Measurements from ENCODE around the gene CA11. TPM values are rescaled to one million over a fixed set of nuclear protein-coding genes. Genes with fewer than 3 reads are reported as not detected.

Gene CA11
- total and polyA plus RNA-seq, 9 of the 15 experiments (the other 6 are each of a cell fraction or from before 2014, with no cell fraction given), result 2.9 to 19.9 (median 8.3) TPM

DNA sequence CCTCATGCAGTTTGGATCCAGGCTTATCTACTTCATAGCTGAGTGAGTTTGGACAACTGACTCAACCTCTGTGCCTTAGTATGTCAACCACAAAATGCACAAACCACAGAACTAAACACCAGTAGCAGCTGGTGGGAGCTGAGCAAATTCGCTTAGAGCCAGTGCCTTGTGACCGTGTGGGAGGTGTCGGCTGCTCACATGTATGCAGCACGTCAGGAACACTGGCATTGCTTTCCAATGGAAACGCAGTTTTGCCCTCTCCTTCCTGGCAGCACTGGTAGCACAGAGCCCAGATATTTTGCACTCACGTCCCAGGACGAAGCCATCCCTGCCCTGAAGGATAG, 35.1 kb upstream of the CA11 start (continued):
- TF ChIP-seq, protein P1, sequence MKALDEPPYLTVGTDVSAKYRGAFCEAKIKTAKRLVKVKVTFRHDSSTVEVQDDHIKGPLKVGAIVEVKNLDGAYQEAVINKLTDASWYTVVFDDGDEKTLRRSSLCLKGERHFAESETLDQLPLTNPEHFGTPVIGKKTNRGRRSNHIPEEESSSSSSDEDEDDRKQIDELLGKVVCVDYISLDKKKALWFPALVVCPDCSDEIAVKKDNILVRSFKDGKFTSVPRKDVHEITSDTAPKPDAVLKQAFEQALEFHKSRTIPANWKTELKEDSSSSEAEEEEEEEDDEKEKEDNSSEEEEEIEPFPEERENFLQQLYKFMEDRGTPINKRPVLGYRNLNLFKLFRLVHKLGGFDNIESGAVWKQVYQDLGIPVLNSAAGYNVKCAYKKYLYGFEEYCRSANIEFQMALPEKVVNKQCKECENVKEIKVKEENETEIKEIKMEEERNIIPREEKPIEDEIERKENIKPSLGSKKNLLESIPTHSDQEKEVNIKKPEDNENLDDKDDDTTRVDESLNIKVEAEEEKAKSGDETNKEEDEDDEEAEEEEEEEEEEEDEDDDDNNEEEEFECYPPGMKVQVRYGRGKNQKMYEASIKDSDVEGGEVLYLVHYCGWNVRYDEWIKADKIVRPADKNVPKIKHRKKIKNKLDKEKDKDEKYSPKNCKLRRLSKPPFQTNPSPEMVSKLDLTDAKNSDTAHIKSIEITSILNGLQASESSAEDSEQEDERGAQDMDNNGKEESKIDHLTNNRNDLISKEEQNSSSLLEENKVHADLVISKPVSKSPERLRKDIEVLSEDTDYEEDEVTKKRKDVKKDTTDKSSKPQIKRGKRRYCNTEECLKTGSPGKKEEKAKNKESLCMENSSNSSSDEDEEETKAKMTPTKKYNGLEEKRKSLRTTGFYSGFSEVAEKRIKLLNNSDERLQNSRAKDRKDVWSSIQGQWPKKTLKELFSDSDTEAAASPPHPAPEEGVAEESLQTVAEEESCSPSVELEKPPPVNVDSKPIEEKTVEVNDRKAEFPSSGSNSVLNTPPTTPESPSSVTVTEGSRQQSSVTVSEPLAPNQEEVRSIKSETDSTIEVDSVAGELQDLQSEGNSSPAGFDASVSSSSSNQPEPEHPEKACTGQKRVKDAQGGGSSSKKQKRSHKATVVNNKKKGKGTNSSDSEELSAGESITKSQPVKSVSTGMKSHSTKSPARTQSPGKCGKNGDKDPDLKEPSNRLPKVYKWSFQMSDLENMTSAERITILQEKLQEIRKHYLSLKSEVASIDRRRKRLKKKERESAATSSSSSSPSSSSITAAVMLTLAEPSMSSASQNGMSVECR (CRISPR knock-in tag; IDR thresholded peaks at IDR 0.05), result no peak
- TF ChIP-seq, protein P2, sequence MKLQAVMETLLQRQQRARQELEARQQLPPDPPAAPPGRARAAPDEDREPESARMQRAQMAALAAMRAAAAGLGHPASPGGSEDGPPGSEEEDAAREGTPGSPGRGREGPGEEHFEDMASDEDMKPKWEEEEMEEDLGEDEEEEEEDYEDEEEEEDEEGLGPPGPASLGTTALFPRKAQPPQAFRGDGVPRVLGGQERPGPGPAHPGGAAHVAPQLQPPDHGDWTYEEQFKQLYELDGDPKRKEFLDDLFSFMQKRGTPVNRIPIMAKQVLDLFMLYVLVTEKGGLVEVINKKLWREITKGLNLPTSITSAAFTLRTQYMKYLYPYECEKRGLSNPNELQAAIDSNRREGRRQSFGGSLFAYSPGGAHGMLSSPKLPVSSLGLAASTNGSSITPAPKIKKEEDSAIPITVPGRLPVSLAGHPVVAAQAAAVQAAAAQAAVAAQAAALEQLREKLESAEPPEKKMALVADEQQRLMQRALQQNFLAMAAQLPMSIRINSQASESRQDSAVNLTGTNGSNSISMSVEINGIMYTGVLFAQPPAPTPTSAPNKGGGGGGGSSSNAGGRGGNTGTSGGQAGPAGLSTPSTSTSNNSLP (IDR thresholded peaks at IDR 0.05; ENCODE audit: borderline replicate concordance, low read depth, low read length), result no peak
- TF ChIP-seq CBX2 (IDR thresholded peaks at IDR 0.05; ENCODE audit: insufficient read depth, low read length, poor library complexity, severe bottlenecking) (no peak), CAMTA2 (CRISPR knock-in tag; conservative IDR thresholded peaks at IDR 0.05) (no peak), ZNF146 (CRISPR knock-in tag; IDR thresholded peaks at IDR 0.05; ENCODE audit: unreplicated experiment) (no peak), L3MBTL2 (IDR thresholded peaks at IDR 0.05) (peak; percentile 61), SIX5 (IDR thresholded peaks at IDR 0.05; ENCODE audit: borderline replicate concordance in 1 of 2, insufficient read depth in 1 of 2, low read depth in 1 of 2, low read length in 2 of 2) (no peak), SAP30 (IDR thresholded peaks at IDR 0.05; ENCODE audit: borderline replicate concordance, insufficient read depth, low read depth, low read length, poor library complexity, severe bottlenecking) (no peak), MTA3 (IDR thresholded peaks at IDR 0.05; ENCODE audit: borderline replicate concordance) (0 out of 2 replicates have a peak, but pooled peaks have one; percentile 23), ZC3H4 (CRISPR knock-in tag; IDR thresholded peaks at IDR 0.05; ENCODE audit: borderline replicate concordance) (no peak), GATA2 (CRISPR knock-in tag; IDR thresholded peaks at IDR 0.05) (no peak), SP1 (CRISPR knock-in tag; IDR thresholded peaks at IDR 0.05) (peak; percentile 57; the same call in 1 of the 2 replicates), FOXK1 (CRISPR knock-in tag; IDR thresholded peaks at IDR 0.05; ENCODE audit: borderline replicate concordance) (no peak), ZNF77 (CRISPR knock-in tag; IDR thresholded peaks at IDR 0.05) (no peak), HDAC6 (IDR thresholded peaks at IDR 0.05; ENCODE audit: low read depth, low read length) (no peak), ZNF444 (CRISPR knock-in tag; IDR thresholded peaks at IDR 0.05) (no peak), PHF8 (IDR thresholded peaks at IDR 0.05; ENCODE audit: borderline replicate concordance, low read length) (no peak), ZKSCAN3 (CRISPR knock-in tag; IDR thresholded peaks at IDR 0.05) (no peak), GABPB2 (CRISPR knock-in tag; conservative IDR thresholded peaks at IDR 0.05) (no peak)
- TF ChIP-seq, protein P3, sequence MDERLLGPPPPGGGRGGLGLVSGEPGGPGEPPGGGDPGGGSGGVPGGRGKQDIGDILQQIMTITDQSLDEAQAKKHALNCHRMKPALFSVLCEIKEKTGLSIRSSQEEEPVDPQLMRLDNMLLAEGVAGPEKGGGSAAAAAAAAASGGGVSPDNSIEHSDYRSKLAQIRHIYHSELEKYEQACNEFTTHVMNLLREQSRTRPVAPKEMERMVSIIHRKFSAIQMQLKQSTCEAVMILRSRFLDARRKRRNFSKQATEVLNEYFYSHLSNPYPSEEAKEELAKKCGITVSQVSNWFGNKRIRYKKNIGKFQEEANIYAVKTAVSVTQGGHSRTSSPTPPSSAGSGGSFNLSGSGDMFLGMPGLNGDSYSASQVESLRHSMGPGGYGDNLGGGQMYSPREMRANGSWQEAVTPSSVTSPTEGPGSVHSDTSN (CRISPR knock-in tag; IDR thresholded peaks at IDR 0.05; ENCODE audit: low read depth), result no peak
- TF ChIP-seq, protein P3 (tag; conservative IDR thresholded peaks at IDR 0.05; ENCODE audit: low read depth), result no peak

Measured in K562 (cell line).